Measurements from ENCODE around the gene ARID1B. TPM values are rescaled to one million over a fixed set of nuclear protein-coding genes. Genes with fewer than 3 reads are reported as not detected.

Gene ARID1B
- total RNA-seq, 1 donor from 2014 or later: 75.4 TPM

GRCh38 chr6:157099912-157100593 is 322.9 kb downstream of the ARID1B start:
- TF ChIP-seq EZH2 (IDR thresholded peaks at IDR 0.05; ENCODE audit: insufficient read depth, low read length) (no peak), CTCF (IDR thresholded peaks at IDR 0.05; ENCODE audit: insufficient read depth, low read depth, low read length) (no peak)
- no peak overlapping the region for H3K4me2 ChIP-seq (ENCODE audit: low read length)
- H3K4me3 Mint-ChIP-seq (ENCODE audit: unreplicated experiment): no peak overlapping the region
- peaks cover 6% of the 10 kb centered on the region for H4K20me1 ChIP-seq (ENCODE audit: insufficient read depth, low read length)
- DNase-seq (ENCODE audit: low read depth): no peak
- no peak overlapping the region for H3K9ac ChIP-seq (ENCODE audit: low read length)
- peaks cover 3% of the 10 kb centered on the region for H3K79me2 ChIP-seq (ENCODE audit: insufficient read depth, low read length)
- H3K36me3 ChIP-seq (ENCODE audit: insufficient read depth, low read length): no peaks in the 10 kb centered on the region
- no peak for FAIRE-seq
- H3K27me3 Mint-ChIP-seq (ENCODE audit: low read depth, unreplicated experiment): no peaks in the 10 kb centered on the region
- H3K36me3 Mint-ChIP-seq (ENCODE audit: low read depth, unreplicated experiment): peaks cover 8% of the 10 kb centered on the region
- no peaks in the 10 kb centered on the region for H3K9me3 Mint-ChIP-seq (ENCODE audit: unreplicated experiment)
- no peaks in the 10 kb centered on the region for H3K4me1 ChIP-seq (ENCODE audit: insufficient read depth, low read length)
- peaks cover 5% of the 10 kb centered on the region for H3K4me1 Mint-ChIP-seq (ENCODE audit: low read depth, unreplicated experiment)
- no peak overlapping the region for H2AFZ ChIP-seq (ENCODE audit: low read depth, low read length)
- no peaks in the 10 kb centered on the region for H3K9me3 ChIP-seq (ENCODE audit: insufficient read depth, low read depth, low read length)
- H3K4me3 ChIP-seq (ENCODE audit: insufficient read depth, low read depth, low read length): no peak overlapping the region
- H3K27ac ChIP-seq (ENCODE audit: low read depth, low read length): no peak overlapping the region
- no peaks in the 10 kb centered on the region for H3K27me3 ChIP-seq (ENCODE audit: insufficient read depth, low read length)
- H3K27ac Mint-ChIP-seq (ENCODE audit: unreplicated experiment): no peak overlapping the region

GRCh38 chr6:157101166-157101565 is 324.0 kb downstream of the ARID1B start:
- H3K9me3 ChIP-seq (ENCODE audit: insufficient read depth, low read depth, low read length): no peaks in the 10 kb centered on the region
- Mint-ChIP-seq H3K4me3 (ENCODE audit: unreplicated experiment) (no peak overlapping the region), H3K27me3 (ENCODE audit: low read depth, unreplicated experiment) (no peaks in the 10 kb centered on the region), H3K4me1 (ENCODE audit: low read depth, unreplicated experiment) (peaks cover 9% of the 10 kb centered on the region), H3K36me3 (ENCODE audit: low read depth, unreplicated experiment) (peaks cover 5% of the 10 kb centered on the region), H3K9me3 (ENCODE audit: unreplicated experiment) (no peaks in the 10 kb centered on the region), H3K27ac (ENCODE audit: unreplicated experiment) (no peak overlapping the region)
- H3K9ac ChIP-seq (ENCODE audit: low read length): no peak overlapping the region
- TF ChIP-seq CTCF (IDR thresholded peaks at IDR 0.05; ENCODE audit: insufficient read depth, low read depth, low read length): no peak
- TF ChIP-seq EZH2 (IDR thresholded peaks at IDR 0.05; ENCODE audit: insufficient read depth, low read length): no peak
- DNase-seq (ENCODE audit: low read depth): no peak
- H3K27me3 ChIP-seq (ENCODE audit: insufficient read depth, low read length): no peaks in the 10 kb centered on the region
- FAIRE-seq: no peak
- H3K36me3 ChIP-seq (ENCODE audit: insufficient read depth, low read length): no peaks in the 10 kb centered on the region
- H4K20me1 ChIP-seq (ENCODE audit: insufficient read depth, low read length): peaks cover 5% of the 10 kb centered on the region
- peaks cover 3% of the 10 kb centered on the region for H3K79me2 ChIP-seq (ENCODE audit: insufficient read depth, low read length)
- no peak overlapping the region for H2AFZ ChIP-seq (ENCODE audit: low read depth, low read length)
- peaks cover 2% of the 10 kb centered on the region for H3K4me1 ChIP-seq (ENCODE audit: insufficient read depth, low read length)
- no peak overlapping the region for H3K4me2 ChIP-seq (ENCODE audit: low read length)
- no peak overlapping the region for H3K27ac ChIP-seq (ENCODE audit: low read depth, low read length)
- H3K4me3 ChIP-seq (ENCODE audit: insufficient read depth, low read depth, low read length): no peak overlapping the region

- Histone ChIP-seq H3K36me3 (ENCODE audit: insufficient read depth, low read length) (no peaks in the 10 kb centered on the region), H3K4me2 (ENCODE audit: low read length) (no peak overlapping the region), H2AFZ (ENCODE audit: low read depth, low read length) (no peak overlapping the region), H3K4me1 (ENCODE audit: insufficient read depth, low read length) (peaks cover 30% of the 10 kb centered on the region), H3K27me3 (ENCODE audit: insufficient read depth, low read length) (no peaks in the 10 kb centered on the region), H3K4me3 (ENCODE audit: insufficient read depth, low read depth, low read length) (no peak overlapping the region), H3K9me3 (ENCODE audit: insufficient read depth, low read depth, low read length) (no peaks in the 10 kb centered on the region), H3K27ac (ENCODE audit: low read depth, low read length) (no peak overlapping the region), H4K20me1 (ENCODE audit: insufficient read depth, low read length) (no peaks in the 10 kb centered on the region), H3K9ac (ENCODE audit: low read length) (no peak overlapping the region), H3K79me2 (ENCODE audit: insufficient read depth, low read length) (peaks cover 9% of the 10 kb centered on the region)
- no peaks in the 10 kb centered on the region for H3K9me3 Mint-ChIP-seq (ENCODE audit: unreplicated experiment)
- H3K4me3 Mint-ChIP-seq (ENCODE audit: unreplicated experiment): no peak overlapping the region
- H3K4me1 Mint-ChIP-seq (ENCODE audit: low read depth, unreplicated experiment): peaks cover 37% of the 10 kb centered on the region
- TF ChIP-seq EZH2 (IDR thresholded peaks at IDR 0.05; ENCODE audit: insufficient read depth, low read length) (no peak), CTCF (IDR thresholded peaks at IDR 0.05; ENCODE audit: insufficient read depth, low read depth, low read length) (no peak)
- DNase-seq (ENCODE audit: low read depth) (no peak), FAIRE-seq (no peak)
- no peaks in the 10 kb centered on the region for H3K27me3 Mint-ChIP-seq (ENCODE audit: low read depth, unreplicated experiment)
- no peaks in the 10 kb centered on the region for H3K36me3 Mint-ChIP-seq (ENCODE audit: low read depth, unreplicated experiment)
- H3K27ac Mint-ChIP-seq (ENCODE audit: unreplicated experiment): no peak overlapping the region
Observed at GRCh38 chr6:157104803-157105202, 327.6 kb downstream of the ARID1B start.

Measured in astrocyte (in vitro differentiated cells and primary cell).